GM21576 (cell line): ENCODE results near the gene TXNL4B.

Source experiments
- ATAC-seq: cut with Tn5 transposase; IDR thresholded peaks from one replicate; pipeline ENCODE4 v1.9.1; 2021; ENCODE audit warnings: mild to moderate bottlenecking, moderate library complexity; ENCODE audit not compliant: unreplicated experiment

TXNL4B gene

GRCh38 chr16:72112906-72113615 lies 19.6 kb upstream of the TXNL4B start:
- ATAC-seq, result no peak

DNA sequence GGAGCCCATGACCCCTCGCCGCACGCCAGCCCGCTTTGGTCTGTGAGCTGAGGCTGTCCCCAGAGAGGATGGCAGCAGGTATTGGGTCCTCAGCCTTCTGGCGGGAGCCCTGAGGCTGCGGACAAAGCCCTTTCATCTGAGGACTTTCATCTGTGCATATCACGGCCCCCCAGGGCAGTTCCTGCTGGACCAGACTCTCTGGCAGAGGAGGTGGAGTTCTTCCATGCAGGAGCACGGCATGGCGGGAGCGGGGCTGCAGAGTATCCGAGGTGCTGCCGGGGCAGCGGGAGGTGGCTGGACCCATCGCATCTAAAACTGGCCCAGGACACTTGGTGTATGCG lies 19.0 kb upstream of the TXNL4B start:
- ATAC-seq, result no peak

- ATAC-seq, result no peak
Observed at GRCh38 chr16:72111657-72112451, 18.4 kb upstream of the TXNL4B start.

DNA sequence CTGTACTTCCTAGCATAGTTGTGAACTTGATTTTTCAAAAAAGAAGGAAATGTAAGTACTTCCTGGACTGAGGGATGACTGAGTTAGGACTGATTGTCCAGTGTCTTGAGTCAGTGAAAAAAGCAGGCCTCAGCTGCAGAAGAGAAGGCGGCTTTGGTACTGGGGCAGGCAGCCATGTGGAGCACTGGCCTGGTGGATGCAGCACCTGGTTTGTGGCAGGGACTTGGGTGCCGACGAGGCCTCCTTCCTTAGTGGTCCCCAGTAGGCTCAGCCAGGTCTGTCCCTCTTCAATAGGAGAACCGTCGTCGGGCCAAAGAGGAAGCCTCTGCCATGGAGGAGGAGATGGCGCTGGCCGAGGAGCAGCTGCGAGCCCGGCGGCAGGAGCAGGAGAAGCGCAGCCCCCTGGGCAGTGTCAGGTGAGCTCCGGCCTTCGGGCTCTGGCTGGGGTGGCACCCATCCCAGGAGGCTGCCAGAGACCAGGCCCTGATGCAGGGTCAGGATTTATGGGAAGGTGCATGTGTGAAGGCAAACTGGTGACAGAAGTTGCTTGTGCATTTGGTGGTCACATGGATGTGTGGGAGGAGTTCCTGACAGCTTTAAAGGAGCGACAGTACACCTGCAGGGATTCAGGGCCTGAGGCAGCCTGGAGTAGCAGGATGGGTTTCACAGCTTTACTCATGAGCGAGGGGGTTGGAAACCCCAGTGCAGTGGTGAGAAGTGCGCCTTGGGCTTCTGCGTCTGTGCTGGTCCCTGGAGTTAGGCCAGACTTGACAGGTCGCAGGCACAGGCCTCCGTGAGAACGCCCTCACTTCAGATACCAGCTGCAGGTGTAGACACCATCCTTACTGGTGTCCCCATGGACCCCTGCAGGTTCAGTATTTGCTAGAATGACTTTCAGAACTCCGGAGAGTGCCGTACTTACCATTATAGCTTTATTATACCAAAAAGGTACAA lies 17.5 kb upstream of the TXNL4B start:
- ATAC-seq, result no peak

- ATAC-seq, result no peak
Observed at GRCh38 chr16:72109966-72110530, 16.6 kb upstream of the TXNL4B start.

GRCh38 chr16:72109300-72109699 lies 15.9 kb upstream of the TXNL4B start:
- no peak for ATAC-seq

DNA sequence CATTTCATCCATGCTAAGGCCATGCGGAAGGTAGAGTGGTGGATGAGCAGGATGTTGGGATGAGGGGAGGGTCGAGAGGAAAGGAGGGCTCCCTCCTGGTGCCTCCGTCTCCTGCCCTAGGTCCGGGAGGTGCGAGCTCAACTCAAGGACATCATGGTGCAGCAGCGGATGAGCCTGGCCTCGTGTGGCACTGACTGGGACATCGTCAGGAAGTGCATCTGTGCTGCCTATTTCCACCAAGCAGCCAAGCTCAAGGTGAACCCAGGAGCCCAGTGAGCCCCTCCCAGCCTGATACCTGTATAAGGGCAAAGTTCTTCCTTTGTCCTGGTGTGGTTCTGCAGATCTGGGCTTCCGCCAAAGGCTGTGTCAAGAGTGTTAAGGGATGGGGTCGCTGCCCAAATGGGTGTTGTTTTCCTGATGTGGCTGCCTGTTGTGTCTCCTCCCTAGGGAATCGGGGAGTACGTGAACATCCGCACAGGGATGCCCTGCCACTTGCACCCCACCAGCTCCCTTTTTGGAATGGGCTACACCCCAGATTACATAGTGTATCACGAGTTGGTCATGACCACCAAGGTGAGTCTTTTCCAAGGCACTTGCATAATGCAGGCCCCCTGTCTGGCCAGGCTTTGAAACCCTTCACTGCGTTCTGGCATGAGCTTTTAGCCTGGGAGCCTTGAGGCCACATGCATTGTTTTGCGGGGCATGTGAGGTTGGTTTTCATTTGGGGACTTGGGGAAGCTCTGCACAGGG lies 15.1 kb upstream of the TXNL4B start:
- ATAC-seq, result no peak

DNA sequence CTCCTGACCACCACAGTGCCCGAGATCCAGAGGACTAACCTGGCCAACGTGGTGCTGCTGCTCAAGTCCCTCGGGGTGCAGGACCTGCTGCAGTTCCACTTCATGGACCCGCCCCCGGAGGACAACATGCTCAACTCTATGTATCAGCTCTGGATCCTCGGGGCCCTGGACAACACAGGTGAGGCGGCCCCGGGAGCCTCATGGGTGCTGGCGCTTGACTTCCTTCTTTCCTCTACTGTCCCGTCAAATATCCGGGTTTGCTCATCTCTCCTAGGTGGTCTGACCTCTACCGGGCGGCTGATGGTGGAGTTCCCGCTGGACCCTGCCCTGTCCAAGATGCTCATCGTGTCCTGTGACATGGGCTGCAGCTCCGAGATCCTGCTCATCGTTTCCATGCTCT lies 14.0 kb upstream of the TXNL4B start:
- ATAC-seq, result no peak

- ATAC-seq, result no peak
Observed at GRCh38 chr16:72105978-72106377, 12.6 kb upstream of the TXNL4B start.

DNA sequence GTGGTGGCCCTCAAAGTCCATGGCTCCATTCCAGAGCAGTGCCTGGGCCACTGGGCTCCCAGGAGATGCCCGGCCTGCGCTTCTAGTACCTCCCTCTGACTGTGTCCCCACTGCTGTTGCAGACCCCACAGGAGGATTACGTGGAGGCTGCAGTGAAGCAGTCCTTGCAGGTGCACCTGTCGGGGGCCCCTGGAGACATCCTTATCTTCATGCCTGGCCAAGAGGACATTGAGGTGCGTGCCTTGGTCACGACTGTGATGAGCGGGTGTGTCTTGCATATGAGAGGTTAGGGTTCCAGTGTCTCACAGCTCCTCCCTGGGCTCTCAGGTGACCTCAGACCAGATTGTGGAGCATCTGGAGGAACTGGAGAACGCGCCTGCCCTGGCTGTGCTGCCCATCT lies 11.5 kb upstream of the TXNL4B start:
- no peak for ATAC-seq

GRCh38 chr16:72101195-72101594 lies 7.8 kb upstream of the TXNL4B start:
- no peak for ATAC-seq

- peak; percentile 74 for ATAC-seq
Observed at GRCh38 chr16:72099377-72099818, 6.0 kb upstream of the TXNL4B start.

DNA sequence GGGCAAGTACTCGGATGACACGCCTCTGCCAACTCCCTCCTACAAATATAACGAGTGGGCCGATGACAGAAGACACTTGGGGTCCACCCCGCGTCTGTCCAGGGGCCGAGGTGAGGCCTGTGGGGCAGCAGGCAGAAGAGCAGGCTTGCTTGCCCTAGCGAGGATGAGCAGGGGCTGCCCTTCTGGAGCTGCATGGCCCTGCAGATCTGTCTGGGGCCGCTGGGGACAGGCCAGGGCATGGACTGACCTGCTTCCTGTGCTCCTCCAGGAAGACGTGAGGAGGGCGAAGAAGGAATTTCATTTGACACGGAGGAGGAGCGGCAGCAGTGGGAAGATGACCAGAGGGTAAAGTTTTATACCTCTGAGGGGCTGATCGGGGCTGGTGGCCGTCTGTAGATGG lies 5.5 kb upstream of the TXNL4B start:
- no peak for ATAC-seq

DNA sequence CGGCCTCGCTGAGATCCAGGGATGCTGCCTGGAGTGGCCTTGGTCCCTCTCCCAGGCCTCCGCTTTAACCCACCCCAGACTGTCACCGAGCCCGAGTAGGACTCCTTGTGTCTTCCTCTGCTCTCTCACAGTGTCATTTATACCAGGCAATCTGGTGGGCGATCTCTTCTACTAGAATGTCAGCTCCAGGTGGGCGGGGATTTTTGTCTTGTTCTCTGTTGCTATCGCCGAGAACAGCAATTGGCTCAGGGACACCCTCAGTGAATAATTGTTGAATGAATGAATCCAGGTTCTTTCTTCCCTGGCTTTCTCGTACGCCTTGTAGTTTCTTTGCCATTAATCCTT lies 818 bp upstream of the TXNL4B start:
- peak; percentile 1 for ATAC-seq

- peak; percentile 27 for ATAC-seq
Observed at GRCh38 chr16:72092832-72093447, 480 bp downstream of the TXNL4B start.

- ATAC-seq, result no peak
Observed at GRCh38 chr16:72091217-72091616, 2.2 kb downstream of the TXNL4B start.

DNA sequence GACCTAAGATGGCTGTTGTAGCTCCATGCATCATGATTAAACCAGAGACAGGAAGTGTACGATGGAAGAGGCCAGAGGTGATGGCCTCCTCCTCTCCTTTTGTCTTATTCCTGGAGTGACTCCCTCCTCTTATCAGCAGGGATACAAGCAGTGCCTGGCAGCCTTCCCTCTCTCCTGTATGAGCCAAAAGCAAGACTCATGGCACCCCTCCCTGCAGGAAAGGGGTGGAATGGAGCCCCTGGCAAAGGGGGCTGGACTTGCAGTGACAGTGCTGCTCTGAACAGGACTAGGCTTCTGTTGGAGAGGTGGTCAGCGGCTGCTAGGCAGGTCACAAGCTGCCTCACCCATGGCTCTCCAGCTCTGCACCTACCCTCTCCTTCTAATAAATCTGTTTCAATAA lies 8.4 kb downstream of the TXNL4B start:
- no peak for ATAC-seq

GRCh38 chr16:72084445-72084844 lies 9.0 kb downstream of the TXNL4B start:
- ATAC-seq, result no peak

DNA sequence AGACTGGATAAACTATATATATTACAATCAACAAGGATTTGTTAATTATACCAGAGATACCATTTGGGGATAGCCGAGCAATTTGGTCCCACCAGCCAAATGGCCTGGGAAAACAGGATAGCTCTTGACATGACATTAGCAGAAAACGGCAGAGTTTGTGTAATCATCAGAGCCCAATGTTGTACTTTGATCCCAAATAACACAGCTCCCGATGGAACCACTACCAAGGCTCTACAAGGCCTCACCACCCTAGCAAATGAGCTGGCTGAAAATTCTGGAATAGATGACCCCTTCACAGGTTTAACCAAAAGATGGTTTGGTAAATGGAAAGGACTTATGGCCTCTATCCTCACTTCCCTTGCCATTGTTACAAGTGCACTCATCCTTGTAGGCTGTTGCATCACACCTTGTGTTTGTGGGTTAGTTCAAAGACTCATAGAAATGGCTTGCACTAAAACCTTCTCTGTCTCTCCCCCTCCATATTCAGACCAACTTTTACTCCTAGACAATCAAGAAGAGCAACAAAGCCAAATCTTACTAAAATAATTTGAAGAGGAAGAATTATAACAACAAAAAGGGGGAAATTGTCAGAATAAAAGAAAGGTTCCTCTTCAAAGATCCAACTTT lies 9.5 kb downstream of the TXNL4B start:
- ATAC-seq, result no peak
